GM23248 (cell line): ENCODE measurements around the gene LIMD2.

Experiments used
- EZH2 ChIP-seq: fragments of 200-600 bp; sonication (generic); IDR thresholded peaks from 2 replicates; pipeline ENCODE4 v1.6.1; 2018; ENCODE audit warnings: antibody characterized with exemption, mild to moderate bottlenecking; ENCODE audit not compliant: insufficient read depth, poor library complexity, severe bottlenecking
- EZH2phosphoT487 ChIP-seq: fragments of 200-600 bp; sonication (generic); IDR thresholded peaks from 2 replicates; pipeline ENCODE4 v1.6.1; 2018; ENCODE audit warnings: antibody characterized with exemption, moderate library complexity, mild to moderate bottlenecking, low read depth; ENCODE audit not compliant: insufficient read depth

GRCh38 chr17:63704259-63704576 is 4.3 kb upstream of the LIMD2 start:
- TF ChIP-seq EZH2 (no peak), EZH2phosphoT487 (no peak)
